Measurements from ENCODE around the gene PRKCZ.

DNA sequence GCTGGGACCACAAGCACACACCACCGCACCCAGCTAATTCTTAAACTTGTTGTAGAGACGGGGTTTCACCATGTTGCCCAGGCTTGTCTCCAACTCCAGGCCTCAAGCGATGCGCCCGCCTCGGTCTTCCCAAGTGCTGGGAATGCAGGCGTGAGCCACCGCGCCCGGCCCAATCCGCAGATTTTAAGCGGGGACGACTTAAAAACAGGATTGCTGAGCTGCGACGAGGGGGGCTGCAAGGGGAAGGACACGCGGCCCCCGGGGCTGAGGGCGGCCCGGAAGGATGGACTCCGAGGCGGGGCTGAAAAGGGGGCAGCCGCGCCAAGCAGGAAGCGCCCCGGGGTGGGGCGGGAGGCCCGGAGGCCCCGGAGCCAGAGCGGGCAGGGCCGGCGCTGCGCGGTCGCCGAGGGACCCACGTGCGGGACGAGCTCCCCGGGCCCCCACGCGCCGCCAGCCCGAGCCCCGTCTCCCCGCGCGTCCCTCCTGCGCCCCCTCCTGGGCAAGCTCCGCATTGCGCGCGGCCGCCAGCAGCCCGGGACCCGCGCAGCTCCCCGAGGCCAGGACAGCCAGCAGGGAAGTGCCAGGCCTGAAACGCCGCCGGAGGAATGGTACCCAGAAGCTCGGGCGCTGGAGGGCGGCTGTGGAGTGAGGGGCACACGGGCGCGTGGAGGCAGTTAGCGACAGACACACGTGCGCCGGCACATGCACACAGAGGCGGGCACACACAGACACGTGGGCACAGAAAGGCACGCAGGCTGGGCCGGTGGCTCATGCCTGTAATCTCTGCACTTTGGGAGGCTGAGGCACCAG is 5.5 kb upstream of the PRKCZ start:
- TF ChIP-seq PAX5 (IDR thresholded peaks at IDR 0.05; ENCODE audit: insufficient read depth, low read length, severe bottlenecking) (no peak), POLR2A (IDR thresholded peaks at IDR 0.05; ENCODE audit: low read depth, low read length) (no peak), POLR2AphosphoS5 (IDR thresholded peaks at IDR 0.05; ENCODE audit: low read depth, low read length) (no peak), SPI1 (IDR thresholded peaks at IDR 0.05; ENCODE audit: low read depth, low read length) (no peak), TAF1 (IDR thresholded peaks at IDR 0.05; ENCODE audit: low read depth, low read length) (no peak), POU2F2 (IDR thresholded peaks at IDR 0.05; ENCODE audit: low read depth, low read length) (no peak)
